CD4-positive, alpha-beta T cell (primary cell): ENCODE data around the gene NT5DC3. TPM values are rescaled to one million over a fixed set of nuclear protein-coding genes. Genes with fewer than 3 reads are reported as not detected.

Experiments used
- ATAC-seq: fragments of 200-7000 bp; cut with Tn5 transposase; one replicate; pipeline ENCODE4 v1.10.0; 2022; ENCODE audit warnings: mild to moderate bottlenecking; ENCODE audit not compliant: poor library complexity
- CTCF ChIA-PET: fragments of 350-600 bp; sonication (Branson Sonifier 250); formaldehyde crosslinking; loops from one replicate; lab custom pipeline; 2021; ENCODE audit warnings: antibody characterized with exemption, inconsistent platforms; lab: Charles Lee
- POLR2A ChIA-PET: fragments of 350-600 bp; sonication (Branson Sonifier 250); formaldehyde crosslinking; loops from one replicate; lab custom pipeline; 2021; ENCODE audit warnings: antibody characterized with exemption, inconsistent platforms; lab: Charles Lee
- DNase-seq, 14 experiments: peaks; one replicate each; pipeline ENCODE4 v3.0.0-alpha.2; 2013 to 2020; ENCODE audit warnings: mixed read lengths in 2 of 14
- H3K27ac ChIP-seq, 2 donors: one replicate each; pipeline versions ENCODE4 v1.5.1 to v1.7.0; 2013; ENCODE audit warnings: low read length in 2 of 2, low read depth in 1 of 2, mild to moderate bottlenecking in 1 of 2
- H3K27me3 ChIP-seq, 2 experiments: 1 replicate in 1 of 2; 2 replicates in 1 of 2; pipeline versions ENCODE4 v1.6.1 to v1.7.0; 2013; ENCODE audit warnings: low read length in 2 of 2, control low read depth in 1 of 2, mild to moderate bottlenecking in 1 of 2, moderate library complexity in 1 of 2; ENCODE audit not compliant: insufficient read depth in 2 of 2, control insufficient read depth in 1 of 2
- H3K36me3 ChIP-seq: one replicate; pipeline ENCODE4 v1.6.1; 2013; ENCODE audit warnings: low read length, control low read depth; ENCODE audit not compliant: insufficient read depth
- H3K4me1 ChIP-seq: one replicate; pipeline ENCODE4 v1.6.1; 2013; ENCODE audit warnings: low read length, control low read depth; ENCODE audit not compliant: insufficient read depth
- H3K4me3 ChIP-seq: one replicate; pipeline ENCODE4 v1.5.1; 2013; ENCODE audit warnings: mild to moderate bottlenecking, low read length, moderate library complexity
- H3K9me3 ChIP-seq, 2 experiments: 1 replicate in 1 of 2; 2 replicates in 1 of 2; pipeline versions ENCODE4 v1.6.1 to v1.7.0; 2013; ENCODE audit warnings: low read length in 2 of 2, mild to moderate bottlenecking in 2 of 2, control low read depth in 1 of 2, moderate library complexity in 1 of 2; ENCODE audit not compliant: control insufficient read depth in 1 of 2, insufficient read depth in 1 of 2
- H3K27ac Mint-ChIP-seq: one replicate; pipeline ENCODE4 v1.8.0; 2020; ENCODE audit warnings: mixed read lengths
- H3K27me3 Mint-ChIP-seq: one replicate; pipeline ENCODE4 v1.8.0; 2021; ENCODE audit warnings: mixed read lengths
- H3K36me3 Mint-ChIP-seq: one replicate; pipeline ENCODE4 v1.8.0; 2021; ENCODE audit warnings: low read depth, mixed read lengths
- H3K4me1 Mint-ChIP-seq: one replicate; pipeline ENCODE4 v1.8.0; 2021; ENCODE audit warnings: low read depth, mixed read lengths
- H3K4me3 Mint-ChIP-seq: one replicate; pipeline ENCODE4 v1.8.0; 2020; ENCODE audit warnings: mild to moderate bottlenecking, mixed read lengths
- H3K9me3 Mint-ChIP-seq: one replicate; pipeline ENCODE4 v1.8.0; 2020; ENCODE audit warnings: mixed read lengths
- intact Hi-C, 2 experiments: fragments of 100-400 bp; cut with DNase I in 1 of 2; cut with micrococcal nuclease in 1 of 2; formaldehyde crosslinking; loops; one replicate each; pipeline versions ENCODE4 v1.15.1 to v1.9.0; 2023 to 2025; cut with DNase I, micrococcal nuclease
- total RNA-seq, 174 experiments: library from RNA in 2 of 174; stranded (reverse) in 2 of 174; gene quantifications; one replicate each; pipeline ENCODE4 v1.2.3 and lab custom pipeline; 2021 to 2026
- TF ChIP-seq, protein P1 (sequence below): fragments of 200-600 bp; IDR thresholded peaks from one replicate; pipeline ENCODE4 v1.8.0; 2022; ENCODE audit warnings: antibody characterized with exemption, mild to moderate bottlenecking

Gene NT5DC3
- total RNA-seq, 2 experiments from 2014 or later, result 3.5 to 4.0 TPM

DNA sequence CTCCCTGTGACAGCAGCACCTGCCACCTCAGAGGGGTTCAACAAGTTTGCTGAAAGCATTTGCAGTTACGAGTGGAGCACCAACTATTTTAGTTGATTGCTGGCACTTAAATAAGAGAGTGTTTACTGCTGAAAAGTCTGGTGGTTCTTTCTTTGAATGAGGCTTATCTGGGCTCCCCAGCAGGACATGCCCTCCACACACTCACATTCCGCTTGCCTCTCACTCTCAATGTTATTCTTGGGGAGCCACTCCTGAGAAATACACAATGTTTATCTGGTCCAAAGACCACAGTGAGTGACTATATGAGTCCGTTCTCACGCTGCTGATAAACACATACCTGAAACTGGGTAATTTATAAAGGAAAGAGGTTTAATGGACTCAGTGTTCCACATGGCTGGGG lies 31.9 kb downstream of the NT5DC3 start:
- no peaks in the 10 kb centered on the region for H3K9me3 ChIP-seq
- Mint-ChIP-seq H3K36me3 (peaks cover 43% of the 10 kb centered on the region), H3K4me3 (no peak overlapping the region), H3K27ac (no peak overlapping the region), H3K4me1 (no peaks in the 10 kb centered on the region), H3K9me3 (no peaks in the 10 kb centered on the region), H3K27me3 (no peaks in the 10 kb centered on the region)
- H3K27ac ChIP-seq, result no peak overlapping the region
- intact Hi-C loops, result no loop called here
- H3K4me3 ChIP-seq, result no peak overlapping the region
- no peaks in the 10 kb centered on the region for H3K4me1 ChIP-seq
- H3K36me3 ChIP-seq, result peaks cover 15% of the 10 kb centered on the region
- ChIA-PET POLR2A (no interaction called here), CTCF (no interaction called here)
- ATAC-seq (no peak), DNase-seq (no peak)
- TF ChIP-seq, protein P1, sequence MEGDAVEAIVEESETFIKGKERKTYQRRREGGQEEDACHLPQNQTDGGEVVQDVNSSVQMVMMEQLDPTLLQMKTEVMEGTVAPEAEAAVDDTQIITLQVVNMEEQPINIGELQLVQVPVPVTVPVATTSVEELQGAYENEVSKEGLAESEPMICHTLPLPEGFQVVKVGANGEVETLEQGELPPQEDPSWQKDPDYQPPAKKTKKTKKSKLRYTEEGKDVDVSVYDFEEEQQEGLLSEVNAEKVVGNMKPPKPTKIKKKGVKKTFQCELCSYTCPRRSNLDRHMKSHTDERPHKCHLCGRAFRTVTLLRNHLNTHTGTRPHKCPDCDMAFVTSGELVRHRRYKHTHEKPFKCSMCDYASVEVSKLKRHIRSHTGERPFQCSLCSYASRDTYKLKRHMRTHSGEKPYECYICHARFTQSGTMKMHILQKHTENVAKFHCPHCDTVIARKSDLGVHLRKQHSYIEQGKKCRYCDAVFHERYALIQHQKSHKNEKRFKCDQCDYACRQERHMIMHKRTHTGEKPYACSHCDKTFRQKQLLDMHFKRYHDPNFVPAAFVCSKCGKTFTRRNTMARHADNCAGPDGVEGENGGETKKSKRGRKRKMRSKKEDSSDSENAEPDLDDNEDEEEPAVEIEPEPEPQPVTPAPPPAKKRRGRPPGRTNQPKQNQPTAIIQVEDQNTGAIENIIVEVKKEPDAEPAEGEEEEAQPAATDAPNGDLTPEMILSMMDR, result no peak
- no peaks in the 10 kb centered on the region for H3K27me3 ChIP-seq

DNA sequence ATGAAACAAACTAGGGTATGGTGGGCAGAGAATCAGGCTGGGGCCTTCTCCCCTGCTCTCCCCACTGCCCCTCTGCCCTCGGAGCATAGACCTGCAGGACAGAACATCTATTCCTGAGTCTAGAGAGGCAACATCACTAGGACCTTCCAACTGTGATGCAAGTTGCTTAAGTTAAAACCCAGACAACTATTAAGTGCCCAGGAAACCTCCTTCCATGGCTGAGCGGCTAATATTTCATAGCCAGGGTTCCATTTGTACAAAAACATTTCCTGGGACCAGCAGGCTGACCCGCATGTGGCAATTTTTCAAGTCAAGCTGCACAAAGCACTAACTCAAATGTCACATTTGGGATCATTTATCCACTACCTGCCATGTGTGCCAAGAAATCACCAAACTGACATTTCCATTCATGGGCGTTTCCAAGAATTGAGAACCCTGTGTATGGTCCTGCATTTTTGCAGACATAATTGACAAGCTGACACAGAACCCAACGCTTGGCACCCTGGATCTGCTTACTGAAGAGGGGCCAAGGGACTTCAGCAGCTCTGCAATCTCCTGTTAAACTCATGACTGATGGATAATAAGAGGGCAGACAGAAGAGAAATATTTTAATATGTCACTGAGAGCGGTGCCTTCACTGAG lies 32.7 kb downstream of the NT5DC3 start:
- H3K27ac ChIP-seq, result no peak overlapping the region
- H3K9me3 ChIP-seq, result no peaks in the 10 kb centered on the region
- no peaks in the 10 kb centered on the region for H3K27me3 Mint-ChIP-seq
- CTCF ChIA-PET, result no interaction called here
- no peak overlapping the region for H3K4me3 Mint-ChIP-seq
- POLR2A ChIA-PET, result no interaction called here
- H3K27me3 ChIP-seq, result no peaks in the 10 kb centered on the region
- TF ChIP-seq, protein P1, result no peak
- H3K4me3 ChIP-seq, result no peak overlapping the region
- H3K36me3 ChIP-seq, result peaks cover 10% of the 10 kb centered on the region
- no peaks in the 10 kb centered on the region for H3K9me3 Mint-ChIP-seq
- no peak for ATAC-seq
- no peaks in the 10 kb centered on the region for H3K4me1 Mint-ChIP-seq
- H3K27ac Mint-ChIP-seq, result no peak overlapping the region
- no peaks in the 10 kb centered on the region for H3K4me1 ChIP-seq
- DNase-seq, result no peak
- peaks cover 47% of the 10 kb centered on the region for H3K36me3 Mint-ChIP-seq
- intact Hi-C loops, result no loop called here

DNA sequence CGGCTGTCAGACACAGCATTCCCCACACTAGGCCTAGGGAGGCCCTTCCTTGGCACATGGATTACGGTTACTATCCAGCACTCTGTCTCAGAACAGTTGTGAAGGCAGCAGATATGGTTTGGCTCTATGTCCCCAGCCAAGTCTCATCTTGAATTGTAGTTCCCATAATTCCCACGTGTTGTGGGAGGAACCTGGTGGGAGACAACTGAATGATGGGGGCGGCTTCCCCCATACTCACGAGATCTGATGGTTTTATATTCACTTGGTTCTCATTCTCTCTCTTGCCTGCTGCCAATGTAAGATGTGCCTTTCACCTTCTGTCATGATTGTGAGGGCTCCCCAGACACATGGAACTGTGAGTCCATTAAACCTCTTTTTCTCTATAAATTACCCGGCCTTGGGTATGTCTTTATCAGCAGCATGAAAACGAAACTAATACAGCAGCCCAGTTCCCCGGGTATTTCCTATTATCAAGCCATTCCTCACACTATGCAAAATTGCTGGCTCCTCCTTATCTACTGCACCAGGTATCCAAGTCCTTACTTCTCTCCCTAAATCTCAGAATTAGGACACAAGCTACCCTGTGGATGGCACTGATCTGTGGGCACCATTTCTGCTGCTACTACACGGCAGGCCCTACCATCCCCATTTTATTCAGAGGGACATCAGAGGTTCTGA lies 33.3 kb downstream of the NT5DC3 start:
- intact Hi-C loops, result no loop called here
- DNase-seq, result no peak
- ChIA-PET CTCF (no interaction called here), POLR2A (no interaction called here)
- Histone ChIP-seq H3K36me3 (peaks cover 4% of the 10 kb centered on the region), H3K27ac (no peak overlapping the region), H3K4me3 (no peak overlapping the region), H3K27me3 (no peaks in the 10 kb centered on the region), H3K4me1 (no peaks in the 10 kb centered on the region), H3K9me3 (no peaks in the 10 kb centered on the region)
- Mint-ChIP-seq H3K4me1 (no peaks in the 10 kb centered on the region), H3K9me3 (no peaks in the 10 kb centered on the region), H3K27me3 (no peaks in the 10 kb centered on the region), H3K4me3 (no peak overlapping the region), H3K36me3 (peaks cover 50% of the 10 kb centered on the region), H3K27ac (no peak overlapping the region)
- no peak for ATAC-seq
- TF ChIP-seq, protein P1, result no peak
